Stimulated activated CD8-positive, alpha-beta memory T cell treated with anti-CD3 and anti-CD28 coated beads, Interleukin-7, amount 100 ng/mL, for 24 hours (primary cell): Measurements from ENCODE around the gene SORCS2.
"Not testable (repeated sequence)": the region's sequence is repeated elsewhere in the genome, so short reads cannot be mapped to it uniquely, and the experiment has no call there.

Experiments used
- DNase-seq: peaks from one replicate; pipeline ENCODE4 v3.0.0-alpha.2; 2020; ENCODE audit warnings: low read depth

The SORCS2 gene

DNA sequence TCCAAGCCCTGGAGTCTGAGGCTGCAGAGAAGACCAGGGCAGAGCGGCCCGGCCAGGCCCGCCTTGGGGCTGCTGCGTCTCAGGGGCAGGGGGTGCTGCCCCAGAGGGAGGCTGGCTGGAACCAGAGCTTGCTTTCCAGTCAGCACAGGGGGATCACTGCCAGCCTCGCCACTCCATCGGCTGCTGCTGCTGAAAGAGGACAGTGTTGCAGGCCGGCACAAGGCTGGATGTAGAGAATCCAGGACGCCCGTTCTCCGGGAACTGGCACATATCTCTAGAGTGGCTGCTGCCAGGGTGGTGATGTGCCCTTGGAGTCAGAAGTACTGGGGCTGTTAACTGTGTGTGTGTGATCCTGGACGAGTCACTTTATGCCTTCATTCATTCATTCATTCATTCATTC is 31.9 kb upstream of the SORCS2 start:
- DNase-seq, result no peak

DNA sequence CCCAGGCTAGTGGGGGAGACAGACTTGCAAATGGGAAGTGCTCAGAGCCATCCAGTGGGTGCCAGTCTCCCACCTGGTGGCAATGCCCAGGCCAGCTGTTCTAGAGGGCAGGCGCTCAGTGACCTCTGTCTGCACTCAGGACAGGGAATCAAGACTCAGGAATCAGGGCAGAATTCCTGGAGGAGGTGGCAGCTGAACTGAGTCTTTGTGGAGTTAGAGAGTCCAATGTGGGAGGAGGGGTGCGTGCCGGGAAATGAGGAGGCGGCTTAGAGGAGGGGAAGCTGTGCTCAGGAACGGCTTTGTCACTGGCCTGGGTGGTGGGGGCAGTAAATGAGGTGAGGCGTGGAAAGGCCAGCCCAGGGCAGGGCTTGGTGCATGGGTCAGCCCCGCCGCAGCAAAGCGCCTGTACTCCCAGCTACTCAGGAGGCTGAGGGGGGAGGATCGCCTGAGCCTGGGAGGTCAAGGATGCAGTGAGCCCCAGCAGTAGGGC is 31.3 kb upstream of the SORCS2 start:
- DNase-seq, result no peak

DNA sequence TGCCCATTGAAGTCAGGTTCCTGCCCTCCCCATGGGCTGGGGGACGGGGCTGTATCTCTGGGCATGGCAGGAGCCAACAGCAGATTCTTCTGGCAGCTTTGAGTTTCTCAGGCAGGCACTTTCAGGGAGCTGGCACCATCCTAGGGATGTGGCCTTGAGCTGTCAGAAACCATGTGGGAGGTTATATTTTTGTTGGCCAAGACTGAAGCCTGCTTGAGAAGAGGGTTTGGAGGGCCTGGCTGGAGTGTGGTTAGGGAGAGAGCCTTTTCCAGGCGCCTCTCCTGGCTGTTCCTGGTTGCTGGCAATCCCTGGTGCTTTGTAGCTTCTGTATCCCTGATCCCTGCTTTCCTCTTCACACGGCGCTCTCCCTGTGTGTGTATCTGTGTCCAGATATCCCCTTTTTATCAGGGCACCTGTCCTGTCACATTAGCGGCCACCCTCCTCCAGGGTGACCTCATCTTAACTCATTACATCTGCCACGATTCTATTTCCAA is 30.6 kb upstream of the SORCS2 start:
- DNase-seq, result no peak

DNA sequence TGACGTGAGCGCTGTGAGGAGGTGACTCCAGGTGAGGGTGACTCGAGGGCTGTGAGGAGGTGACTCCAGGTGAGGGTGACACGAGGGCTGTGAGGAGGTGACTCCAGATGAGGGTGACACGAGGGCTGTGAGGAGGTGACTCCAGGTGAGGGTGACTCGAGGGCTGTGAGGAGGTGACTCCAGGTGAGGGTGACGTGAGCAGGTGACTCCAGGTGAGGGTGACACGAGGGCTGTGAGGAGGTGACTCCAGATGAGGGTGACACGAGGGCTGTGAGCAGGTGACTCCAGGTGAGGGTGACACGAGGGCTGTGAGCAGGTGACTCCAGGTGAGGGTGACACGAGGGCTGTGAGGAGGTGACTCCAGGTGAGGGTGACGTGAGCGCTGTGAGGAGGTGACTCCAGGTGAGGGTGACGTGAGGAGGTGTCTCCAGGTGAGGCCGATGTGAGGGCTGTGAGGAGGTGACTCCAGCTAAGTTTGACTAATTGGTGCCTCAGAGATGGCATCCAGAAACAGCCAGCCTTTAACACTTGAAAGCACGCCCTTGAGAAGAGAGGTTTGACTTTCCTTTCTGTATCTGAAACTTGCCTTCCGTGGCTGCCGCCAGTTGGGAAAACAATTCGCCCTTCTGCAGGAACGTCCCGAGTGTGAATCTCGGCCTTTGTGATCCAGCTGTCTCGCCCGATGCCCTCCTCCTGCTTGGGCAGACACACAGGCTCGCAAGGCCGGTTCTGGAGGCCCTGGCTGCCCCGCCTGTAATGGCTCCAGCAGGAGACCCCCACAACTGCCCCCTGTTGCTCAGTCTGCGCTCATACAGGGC is 27.1 kb upstream of the SORCS2 start:
- DNase-seq, result not testable (repeated sequence)

DNA sequence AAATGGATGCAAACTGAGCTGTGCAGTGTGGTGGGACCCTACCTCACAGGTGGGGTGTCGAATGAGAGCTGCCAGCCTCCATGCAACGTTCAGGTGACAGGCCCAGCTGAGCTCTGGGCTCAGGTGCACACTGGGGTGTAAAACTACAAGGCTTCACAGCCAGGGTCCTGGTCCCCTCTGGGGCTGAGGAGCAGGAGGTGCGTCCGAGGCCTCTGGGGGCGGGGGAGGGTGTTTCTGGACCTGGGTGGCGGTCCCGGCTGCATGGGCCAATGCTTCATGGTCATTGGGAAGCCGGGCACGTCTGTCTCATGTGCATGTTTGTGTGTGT is 26.5 kb upstream of the SORCS2 start:
- DNase-seq, result no peak

DNA sequence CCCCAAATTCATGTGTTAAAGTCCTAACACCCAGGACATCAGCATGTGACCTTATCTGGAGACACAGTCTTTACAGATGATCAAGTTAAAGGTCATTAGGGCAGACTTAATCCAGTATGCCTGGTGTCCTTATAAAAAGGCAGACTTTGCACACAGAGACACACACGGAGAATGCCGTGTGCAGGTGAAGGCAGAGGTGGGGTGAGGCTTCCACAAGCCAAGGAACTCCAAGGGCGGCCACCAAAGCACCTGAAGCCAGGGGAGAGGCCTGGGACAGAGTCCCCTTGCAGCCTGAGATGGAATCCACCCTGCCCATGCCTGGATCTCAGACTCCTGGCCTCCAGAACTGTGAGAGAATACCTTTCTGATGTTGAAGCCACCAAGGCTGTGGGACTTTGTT is 26.1 kb upstream of the SORCS2 start:
- DNase-seq, result no peak

DNA sequence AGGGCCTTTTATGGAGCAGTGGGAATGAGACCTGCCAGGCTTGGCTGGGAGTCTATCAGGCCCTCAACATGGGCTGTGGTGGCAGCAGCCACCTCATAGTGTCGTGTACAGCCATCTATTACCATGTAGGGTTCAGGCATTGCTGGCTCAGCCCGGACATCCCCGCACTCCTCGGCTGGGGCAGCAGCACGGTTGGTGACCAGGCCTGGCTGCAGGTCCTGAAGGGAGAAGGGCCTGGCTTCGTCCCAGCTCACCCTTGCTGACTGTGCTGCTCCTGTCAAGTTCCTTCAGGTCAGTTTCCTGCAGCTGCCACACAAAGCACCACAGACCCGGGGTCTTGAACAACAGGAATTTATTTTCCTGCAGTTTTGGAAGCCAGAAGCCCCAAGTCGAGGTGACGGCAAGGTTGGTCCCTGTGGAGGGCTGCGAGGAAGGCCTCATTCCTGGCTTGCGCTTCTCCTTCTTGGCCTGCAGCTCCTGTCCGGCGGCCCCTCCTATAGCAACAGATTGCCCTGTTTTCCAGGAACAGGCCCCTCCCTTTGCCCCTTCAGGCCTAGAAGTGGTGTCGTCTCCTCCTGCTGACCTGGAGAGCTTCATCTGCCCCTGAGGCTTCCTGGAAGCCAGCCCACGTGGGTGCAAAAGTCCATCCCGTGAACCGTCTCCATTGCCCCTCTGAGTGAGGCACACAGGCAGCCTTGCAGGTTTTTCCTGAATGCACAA is 25.2 kb upstream of the SORCS2 start:
- no peak for DNase-seq

DNA sequence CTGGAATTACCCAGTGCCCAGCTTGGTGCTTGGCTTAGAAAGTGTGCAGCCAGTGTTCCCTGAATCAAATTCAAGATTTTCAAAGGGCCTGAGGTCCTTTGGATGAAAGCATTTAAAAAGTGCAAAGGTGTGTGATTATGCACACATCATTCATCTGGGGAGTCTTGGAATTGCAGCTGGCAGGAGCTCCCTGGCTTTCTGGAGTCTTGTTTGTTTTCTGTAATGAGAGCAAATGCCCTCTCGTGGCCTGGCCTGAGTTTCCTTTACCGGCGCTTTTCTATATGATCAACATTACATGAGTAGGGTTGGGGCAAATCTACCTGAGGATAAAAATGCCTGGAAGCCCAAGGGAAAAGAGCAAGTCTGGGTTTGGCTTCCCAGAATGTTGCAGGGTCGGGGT is 24.6 kb upstream of the SORCS2 start:
- no peak for DNase-seq

DNA sequence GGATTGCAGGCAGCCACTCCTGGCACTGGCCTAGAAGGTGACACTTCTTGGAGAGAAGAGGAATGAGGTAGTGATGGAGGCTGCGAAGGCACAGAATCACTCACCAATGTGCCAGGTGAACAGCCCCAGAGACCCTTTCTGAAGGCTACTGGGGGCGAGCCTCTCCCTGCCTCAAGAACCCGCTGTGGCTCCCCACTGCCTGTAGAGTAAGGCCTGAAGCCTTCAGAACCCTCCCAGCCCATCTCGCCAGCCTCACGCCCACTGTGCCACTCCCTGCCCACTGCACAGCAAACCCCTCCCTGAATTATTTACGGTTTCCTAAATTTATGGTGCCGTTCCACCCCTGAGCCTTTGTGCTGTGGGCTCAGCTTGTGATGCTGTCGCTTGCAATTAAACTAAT is 24.2 kb upstream of the SORCS2 start:
- no peak for DNase-seq

DNA sequence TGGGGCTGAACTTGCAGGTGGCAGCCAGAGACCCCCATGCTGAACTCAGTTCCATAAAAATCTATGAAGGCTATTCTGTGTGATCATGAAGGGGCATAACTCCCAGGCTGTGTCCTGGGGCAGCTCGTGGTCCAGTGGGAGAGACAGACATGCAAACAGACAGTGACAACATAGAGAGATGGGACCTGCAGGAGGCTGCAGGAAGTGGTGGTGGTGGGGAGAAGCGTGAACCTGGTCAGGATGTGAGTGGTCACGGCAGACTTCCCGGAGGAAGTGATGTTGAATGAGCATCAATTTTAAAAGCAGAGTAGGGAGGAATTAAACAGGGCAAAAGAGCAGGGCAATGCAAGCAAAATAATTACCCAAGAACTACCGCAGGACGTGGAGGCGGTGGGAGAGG is 23.2 kb upstream of the SORCS2 start:
- DNase-seq, result no peak

DNA sequence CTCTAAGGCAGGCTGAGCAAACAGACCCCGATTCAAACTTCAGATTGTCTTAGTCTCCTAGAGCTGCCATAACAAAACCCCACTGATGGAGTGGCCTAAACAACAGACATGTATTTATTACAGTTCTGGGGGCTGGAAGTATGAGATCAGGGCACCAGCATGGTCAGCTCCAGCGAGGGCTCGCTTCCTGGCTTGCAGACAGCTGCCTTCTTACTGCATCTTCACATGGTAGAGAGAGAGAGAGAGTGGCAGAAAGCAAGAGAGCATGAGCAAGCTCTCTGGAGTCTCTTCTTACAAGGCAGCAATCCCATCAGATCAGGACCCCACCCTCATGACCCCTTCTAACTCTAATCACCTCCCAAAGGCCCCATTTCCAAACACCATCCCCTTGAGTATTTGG is 22.3 kb upstream of the SORCS2 start:
- DNase-seq, result no peak

DNA sequence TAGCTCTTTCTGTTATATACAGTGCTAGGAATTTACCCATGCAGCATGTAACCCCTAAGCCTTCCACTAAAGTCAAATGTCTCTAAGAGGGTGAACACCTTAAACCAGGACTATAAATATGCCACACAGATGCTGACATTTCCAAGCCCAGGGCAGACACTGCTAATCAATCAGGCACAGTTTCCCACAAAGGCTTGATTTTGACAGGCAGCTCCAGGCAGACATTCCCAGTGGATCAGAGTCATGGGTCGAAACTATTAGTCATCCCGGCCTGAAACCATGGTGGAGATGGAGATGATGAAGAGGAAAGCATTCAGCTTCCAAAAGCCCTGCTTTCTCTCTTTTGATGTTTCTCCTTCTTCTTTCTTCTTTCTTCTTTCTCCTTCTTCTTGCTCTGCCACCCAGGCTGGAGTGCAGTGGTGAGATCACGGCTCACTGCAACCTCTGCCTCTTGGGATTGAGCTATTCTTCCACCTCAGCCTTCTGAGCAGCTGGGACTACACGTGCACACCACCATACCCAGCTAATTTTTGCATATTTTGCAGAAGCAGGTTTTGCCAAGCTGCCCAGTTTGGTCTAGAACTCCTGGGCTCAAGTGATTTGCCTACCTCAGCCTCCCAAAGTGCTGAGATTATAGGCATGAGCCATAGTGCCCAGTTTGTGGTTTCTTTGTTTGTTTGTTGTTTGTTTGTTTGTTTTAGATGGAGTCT is 21.0 kb upstream of the SORCS2 start:
- DNase-seq, result no peak

DNA sequence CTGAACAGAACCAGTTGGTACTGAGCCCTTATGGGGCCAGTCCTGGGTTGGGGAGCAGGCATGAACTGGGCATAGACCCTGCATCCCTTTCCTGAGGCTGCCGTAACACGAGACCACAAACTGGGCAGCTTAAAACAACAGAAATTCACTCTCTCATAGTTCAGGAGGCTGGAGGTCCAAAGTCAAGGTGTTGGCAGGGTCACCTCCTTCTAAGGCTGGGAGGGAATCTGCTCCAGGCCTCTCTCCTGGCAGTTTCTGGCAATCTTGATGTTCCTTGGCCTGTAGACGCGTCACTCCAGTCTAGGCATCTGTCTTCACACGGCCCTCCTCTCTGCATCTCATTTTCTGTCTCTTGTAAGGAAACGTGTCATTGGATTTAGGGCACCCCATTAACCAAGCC is 19.8 kb upstream of the SORCS2 start:
- no peak for DNase-seq

DNA sequence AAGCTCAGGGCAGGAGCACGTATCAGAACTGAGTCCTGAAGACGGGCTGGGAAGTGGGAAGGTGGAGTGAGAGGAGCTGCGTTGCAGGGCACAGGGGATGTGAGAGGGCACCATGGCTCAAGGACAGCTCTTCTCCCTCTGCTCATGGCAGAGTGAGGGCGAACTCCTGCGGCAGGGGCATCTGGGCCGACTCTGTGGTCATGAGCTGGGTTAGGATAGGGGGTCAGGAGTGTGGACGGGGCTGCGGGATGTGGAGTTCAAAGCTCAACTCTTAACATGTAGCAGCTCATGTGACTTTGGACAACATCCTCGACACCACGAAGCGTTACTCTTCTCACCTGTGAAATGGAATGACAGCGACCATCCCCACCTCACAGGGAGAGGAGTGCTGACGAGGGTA is 19.4 kb upstream of the SORCS2 start:
- no peak for DNase-seq

DNA sequence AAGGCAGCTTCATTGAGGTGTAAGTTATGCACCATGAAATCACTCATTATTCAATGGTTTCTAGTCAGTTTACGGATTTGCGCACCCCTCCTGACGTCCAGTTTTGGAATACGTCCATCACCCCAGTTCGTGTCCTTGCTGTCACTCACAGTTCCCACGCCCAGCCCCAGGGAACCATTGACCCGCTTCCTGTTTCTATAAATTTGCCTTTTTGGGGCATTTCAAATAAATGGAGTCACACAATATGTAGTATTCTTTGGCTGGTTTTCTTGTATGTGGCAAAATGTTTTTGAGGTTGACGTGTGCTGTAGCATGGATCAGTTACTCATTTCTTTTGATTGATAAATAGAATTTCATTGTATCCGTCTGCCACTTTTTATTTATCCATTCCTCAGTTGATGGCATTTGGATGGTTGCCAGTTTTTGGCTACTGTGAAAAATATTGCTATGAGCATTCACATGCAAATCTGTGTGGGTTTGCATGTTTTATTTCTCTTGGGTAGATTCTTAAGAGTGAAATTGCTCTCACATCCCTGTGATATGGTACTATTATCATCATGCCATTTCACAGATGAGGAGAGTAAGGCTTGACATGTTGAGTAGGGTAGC is 18.4 kb upstream of the SORCS2 start:
- DNase-seq, result no peak

DNA sequence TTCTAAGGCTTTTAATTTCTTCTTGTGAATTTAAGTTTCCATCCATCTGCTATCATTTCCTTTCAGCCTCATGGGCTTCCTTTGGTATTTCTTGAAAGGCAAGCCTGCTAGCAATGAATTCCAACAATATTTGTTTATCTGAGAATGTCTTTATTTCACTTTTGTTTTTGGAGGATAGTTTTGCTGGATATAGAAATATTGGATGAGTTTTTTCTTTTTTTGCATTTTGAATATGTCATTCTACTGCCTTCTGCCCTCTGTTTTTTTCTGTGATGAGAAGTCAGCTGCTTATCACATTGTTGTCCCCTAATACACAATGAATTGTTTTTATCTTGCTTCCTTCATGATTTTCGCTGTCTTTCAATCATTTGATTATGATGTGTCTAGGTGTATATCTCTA is 13.2 kb upstream of the SORCS2 start:
- no peak for DNase-seq

DNA sequence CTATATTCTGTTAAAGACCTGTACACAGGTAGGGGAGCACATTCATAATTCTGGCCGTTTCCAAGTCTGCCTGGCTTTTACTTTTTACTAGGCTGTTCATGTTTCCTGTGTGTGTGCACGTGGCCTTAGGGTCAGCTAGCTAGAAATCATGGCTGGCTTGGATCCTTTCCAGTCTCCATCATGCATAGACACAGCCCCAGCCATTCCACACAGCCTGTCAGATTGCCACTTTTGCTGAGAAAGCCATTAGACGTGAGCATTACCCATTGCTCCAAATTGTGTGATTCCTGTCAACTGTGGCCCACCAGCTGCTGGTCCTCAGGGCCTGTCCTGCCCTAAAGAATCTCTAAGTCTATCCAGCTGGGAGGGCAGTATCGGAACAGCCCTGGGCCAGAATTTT is 11.4 kb upstream of the SORCS2 start:
- DNase-seq, result no peak

DNA sequence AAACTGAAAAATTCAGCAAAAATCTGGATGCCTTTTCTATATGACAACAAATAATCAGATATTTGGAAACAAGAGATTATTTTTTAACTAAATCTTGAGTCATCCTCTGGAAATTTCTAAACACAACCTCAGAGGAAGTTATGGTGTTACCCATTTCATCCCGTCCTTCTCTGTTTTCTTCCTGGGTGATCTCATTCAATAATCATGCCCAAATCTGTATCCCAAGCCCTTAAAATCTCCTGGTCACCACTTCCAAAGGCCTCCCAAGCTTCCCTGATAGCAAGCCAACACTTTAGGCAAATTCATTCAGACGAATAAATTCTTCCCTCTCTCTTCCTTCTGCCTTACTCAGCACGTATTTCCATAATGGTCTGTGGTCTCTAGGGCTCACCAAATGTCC is 9.7 kb upstream of the SORCS2 start:
- no peak for DNase-seq

DNA sequence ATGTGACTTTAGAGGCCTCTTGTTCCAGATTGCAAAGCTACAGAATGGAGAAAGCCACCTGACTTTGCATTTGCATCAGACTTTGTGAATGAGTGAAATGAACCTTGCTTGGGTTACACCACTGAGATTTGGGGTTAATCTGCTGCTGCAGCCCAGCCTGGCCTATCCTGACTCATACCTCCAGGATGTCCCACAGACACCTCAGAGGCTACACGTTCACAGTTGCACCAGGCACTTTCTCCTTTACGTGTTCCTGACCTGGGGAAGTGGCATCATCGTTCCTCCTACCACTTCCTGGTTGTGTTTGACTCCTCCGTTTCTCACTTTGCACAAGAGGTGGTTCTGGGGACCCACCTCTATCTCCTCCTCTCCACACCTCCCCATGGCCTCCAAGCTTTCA is 9.2 kb upstream of the SORCS2 start:
- no peak for DNase-seq

DNA sequence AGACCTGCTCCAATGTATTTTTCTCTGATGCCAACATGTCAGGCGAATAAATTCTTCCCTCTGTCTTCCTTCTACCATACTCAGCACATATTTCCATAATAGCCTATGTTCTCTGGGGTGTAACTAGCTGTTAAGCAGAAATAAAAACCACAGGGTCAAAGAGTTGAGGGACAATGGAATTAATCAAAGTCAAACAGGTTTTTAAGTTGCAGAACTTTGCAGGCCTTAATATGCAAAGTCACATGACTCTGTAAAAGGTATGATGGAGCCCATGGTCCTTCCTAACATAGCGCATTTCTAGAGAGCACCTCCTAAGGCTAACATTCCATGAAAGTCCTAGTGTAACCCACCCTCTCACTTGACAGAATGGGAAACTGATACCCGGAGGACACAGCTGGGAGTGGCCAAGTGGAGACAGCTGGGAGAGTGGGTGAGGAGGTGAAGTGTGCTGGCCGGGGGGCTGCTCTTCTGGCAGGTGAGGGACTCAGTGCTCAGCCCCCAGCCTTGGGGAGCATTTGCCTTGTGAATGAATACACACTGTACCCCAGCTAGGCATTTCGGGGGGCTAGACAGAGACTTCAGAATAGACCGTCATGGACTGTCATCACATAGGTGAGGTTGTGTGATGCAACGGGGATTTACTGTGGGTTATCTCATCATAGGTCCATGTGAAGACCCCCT is 8.4 kb upstream of the SORCS2 start:
- no peak for DNase-seq

DNA sequence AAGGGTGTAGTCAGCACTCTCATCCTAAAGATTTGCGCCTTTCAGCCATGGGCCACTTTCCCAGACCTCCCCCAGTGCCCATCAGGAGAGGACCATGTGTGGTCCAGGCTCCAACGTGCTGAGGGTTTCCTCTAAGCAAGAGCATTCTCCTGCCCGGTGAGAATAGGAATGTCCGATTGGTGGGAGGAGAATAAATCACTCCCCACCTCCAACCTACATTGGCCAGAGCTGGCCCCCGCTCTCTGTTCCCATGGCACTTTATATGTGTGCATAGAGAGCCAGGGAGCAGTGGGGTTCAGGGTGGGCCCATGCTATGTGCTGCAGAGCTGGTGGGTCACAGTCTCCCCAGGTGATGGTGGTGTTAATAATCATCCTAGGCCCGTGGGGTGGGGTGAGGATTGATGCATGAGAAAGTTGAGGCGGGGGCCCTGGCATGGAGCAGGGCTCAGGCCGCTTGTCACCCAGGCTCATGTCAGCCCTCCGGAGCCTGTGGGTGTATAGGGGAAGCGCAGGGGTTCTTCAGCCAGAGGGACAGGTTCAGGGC is 6.8 kb upstream of the SORCS2 start:
- no peak for DNase-seq

DNA sequence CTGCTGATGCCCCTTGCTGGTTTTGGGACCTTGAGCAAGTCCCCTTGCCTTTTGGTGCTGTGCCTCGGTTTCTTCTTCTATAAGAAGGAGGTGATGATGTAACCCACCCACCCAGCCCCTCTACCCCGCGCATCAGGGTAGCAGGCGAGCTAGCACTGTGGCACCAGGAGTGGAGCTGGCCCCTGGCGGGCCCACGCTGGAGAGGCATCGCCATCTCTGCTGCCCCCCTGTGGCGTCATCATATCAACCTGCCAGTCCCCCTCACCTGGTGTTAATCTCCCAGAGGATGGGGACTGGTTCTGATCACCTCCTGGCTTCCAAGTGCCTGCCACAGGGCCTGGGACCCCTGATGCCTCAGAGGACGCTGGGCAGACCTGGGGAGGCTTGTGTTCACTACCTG is 6.3 kb upstream of the SORCS2 start:
- no peak for DNase-seq
